Body of pancreas (tissue), 4 donors: ENCODE measurements around the gene PKNOX2. TPM values are rescaled to one million over a fixed set of nuclear protein-coding genes. Genes with fewer than 3 reads are reported as not detected.

ENCODE experiments used
- ATAC-seq: fragments of 150-250 bp; one replicate; pipeline ENCODE4 v1.9.1; 2016
- DNase-seq, 4 donors: peaks; one replicate each; pipeline ENCODE4 v3.0.0-alpha.2; 2019
- H3K27ac ChIP-seq, 4 donors: fragments of 200-600 bp; sonication (generic); 1 replicate in 3 of 4; 2 replicates in 1 of 4; pipeline versions ENCODE4 v1.5.1 to v1.6.1; 2016 to 2019; ENCODE audit warnings: mild to moderate bottlenecking in 1 of 4, mixed read lengths in 1 of 4, moderate library complexity in 1 of 4
- H3K27me3 ChIP-seq, 2 donors: fragments of 200-600 bp; sonication (generic); one replicate each; pipeline ENCODE4 v1.6.0; 2016; ENCODE audit warnings: mild to moderate bottlenecking in 1 of 2
- H3K36me3 ChIP-seq, 2 donors: fragments of 200-600 bp; sonication (generic); replicated peaks in 1 of 2; 2 replicates each; pipeline ENCODE4 v1.5.1; 2016; ENCODE audit warnings: low read depth in 2 of 2; ENCODE audit not compliant: insufficient read depth in 1 of 2
- H3K4me1 ChIP-seq: fragments of 200-600 bp; sonication (generic); one replicate; pipeline ENCODE4 v1.6.0; 2016
- H3K4me3 ChIP-seq, 2 donors: fragments of 200-600 bp; sonication (generic); 1 replicate in 1 of 2; 2 replicates in 1 of 2; pipeline ENCODE4 v1.5.1; 2016 to 2019
- H3K9me3 ChIP-seq, 3 donors: fragments of 200-600 bp; sonication (generic); 1 replicate in 2 of 3; 2 replicates in 1 of 3; pipeline ENCODE4 v1.5.1; 2016
- CTCF ChIP-seq, 7 experiments: fragments of 450-650 bp in 4 of 7; fragments of 200-600 bp in 3 of 7; sonication (generic) in 3 of 7; IDR thresholded peaks; one replicate each; pipeline ENCODE4 v1.5.1; 2016 to 2019; ENCODE audit warnings: antibody characterized with exemption in 7 of 7
- POLR2A ChIP-seq, 3 donors: fragments of 450-650 bp; IDR thresholded peaks; one replicate each; pipeline ENCODE4 v1.6.1; 2016; ENCODE audit warnings: antibody characterized with exemption in 3 of 3, mild to moderate bottlenecking in 2 of 3
- WGBS, 2 donors: methylation state at CpG; one replicate each; pipeline ENCODE4 v1.1.5; 2017; 5-methylcytosine and 5-hydroxymethylcytosine counted together
- intact Hi-C: fragments of 100-400 bp; cut with DNase I; formaldehyde crosslinking; loops from one replicate; pipeline ENCODE4 v1.15.1; 2023
- total RNA-seq, 2 donors: library from RNA; depleted of rRNA; stranded (reverse); fragments of >200 nt; gene quantifications; one replicate each; pipeline ENCODE4 v1.1.0, GENCODE V29; 2016

Gene PKNOX2
- total RNA-seq, 2 donors from 2014 or later = 4.2 to 4.9 TPM

GRCh38 chr11:125304136-125304535, 139.6 kb downstream of the PKNOX2 start:
- 87 to 91% methylated on average over 7 of the region's 7 CpGs for WGBS, 2 donors
- Histone ChIP-seq H3K4me3 (no peak overlapping the region), H3K36me3 (no peaks in the 10 kb centered on the region), H3K4me1 (peaks cover 10% of the 10 kb centered on the region), H3K27ac (no peak overlapping the region), H3K9me3 (no peaks in the 10 kb centered on the region), H3K27me3 (no peaks in the 10 kb centered on the region)
- intact Hi-C loops = no loop called here
- no peak for ATAC-seq
- no peak for DNase-seq
- no peak for TF ChIP-seq CTCF (IDR thresholded peaks at IDR 0.05)
- TF ChIP-seq POLR2A (IDR thresholded peaks at IDR 0.05) = no peak

GRCh38 chr11:125304876-125305275, 140.3 kb downstream of the PKNOX2 start:
- Histone ChIP-seq H3K4me1 (peaks cover 10% of the 10 kb centered on the region), H3K27me3 (no peaks in the 10 kb centered on the region), H3K36me3 (no peaks in the 10 kb centered on the region), H3K9me3 (no peaks in the 10 kb centered on the region), H3K27ac (no peak overlapping the region), H3K4me3 (no peak overlapping the region)
- TF ChIP-seq CTCF (IDR thresholded peaks at IDR 0.05) = no peak
- no peak for TF ChIP-seq POLR2A (IDR thresholded peaks at IDR 0.05)
- no peak for DNase-seq
- no peak for ATAC-seq
- 78 to 84% methylated on average over 7 to 9 of the region's 9 CpGs for WGBS, 2 donors
- intact Hi-C loops = no loop called here

GRCh38 chr11:125305345-125305744, 140.8 kb downstream of the PKNOX2 start:
- Histone ChIP-seq H3K4me3 (no peak overlapping the region), H3K4me1 (peaks cover 10% of the 10 kb centered on the region), H3K27me3 (no peaks in the 10 kb centered on the region), H3K27ac (no peak overlapping the region), H3K9me3 (no peaks in the 10 kb centered on the region), H3K36me3 (no peaks in the 10 kb centered on the region)
- ATAC-seq (no peak), DNase-seq (no peak)
- WGBS, 2 donors = 76 to 85% methylated on average over 3 to 7 of the region's 7 CpGs
- intact Hi-C loops = no loop called here
- no peak for TF ChIP-seq POLR2A (IDR thresholded peaks at IDR 0.05)

GRCh38 chr11:125306476-125306875, 141.9 kb downstream of the PKNOX2 start:
- Histone ChIP-seq H3K36me3 (no peaks in the 10 kb centered on the region), H3K4me1 (peaks cover 4% of the 10 kb centered on the region), H3K9me3 (no peaks in the 10 kb centered on the region), H3K27me3 (no peaks in the 10 kb centered on the region), H3K27ac (no peak overlapping the region), H3K4me3 (no peak overlapping the region)
- WGBS, 2 donors = 85 to 91% methylated on average over 7 of the region's 7 CpGs
- DNase-seq = no peak
- intact Hi-C loops = no loop called here
- no peak for ATAC-seq
- TF ChIP-seq POLR2A (IDR thresholded peaks at IDR 0.05) (no peak), CTCF (IDR thresholded peaks at IDR 0.05) (no peak)

- DNase-seq (no peak), ATAC-seq (no peak)
- Histone ChIP-seq H3K27ac (no peak overlapping the region), H3K4me3 (no peak overlapping the region), H3K36me3 (no peaks in the 10 kb centered on the region), H3K9me3 (no peaks in the 10 kb centered on the region), H3K27me3 (no peaks in the 10 kb centered on the region), H3K4me1 (no peaks in the 10 kb centered on the region)
- intact Hi-C loops = no loop called here
- no peak for TF ChIP-seq POLR2A (IDR thresholded peaks at IDR 0.05)
- no peak for TF ChIP-seq CTCF (IDR thresholded peaks at IDR 0.05)
- 84 to 95% methylated on average over 5 of the region's 5 CpGs for WGBS, 2 donors
Observed at GRCh38 chr11:125308246-125308645, 143.7 kb downstream of the PKNOX2 start.
